Right lobe of liver (tissue), 6 donors: Measurements from ENCODE around the gene DEDD. TPM values are rescaled to one million over a fixed set of nuclear protein-coding genes. Genes with fewer than 3 reads are reported as not detected.
A peak's percentile ranks its signal among the peaks of the same experiment; 100 is the strongest.

Experiments
- ATAC-seq, 4 donors: fragments of 200-7000 bp; cut with Tn5 transposase; one replicate each; pipeline ENCODE4 v1.9.1; 2020; ENCODE audit warnings: mild to moderate bottlenecking in 4 of 4, moderate library complexity in 4 of 4
- DNase-seq, 3 donors: peaks; one replicate each; pipeline ENCODE4 v3.0.0-alpha.2; 2020
- H3K27ac ChIP-seq, 3 donors: fragments of 200-600 bp; one replicate each; pipeline ENCODE4 v1.8.0; 2022
- H3K27me3 ChIP-seq, 2 donors: fragments of 200-600 bp; one replicate each; pipeline ENCODE4 v1.8.0; 2022
- H3K36me3 ChIP-seq, 4 donors: fragments of 200-600 bp; sonication (generic) in 1 of 4; one replicate each; pipeline versions ENCODE4 v1.5.1 to v1.8.0; 2017 to 2022; ENCODE audit warnings: control low read depth in 1 of 4
- H3K4me1 ChIP-seq, 4 donors: fragments of 200-600 bp; sonication (generic) in 1 of 4; one replicate each; pipeline versions ENCODE4 v1.5.1 to v1.8.0; 2017 to 2022; ENCODE audit warnings: control low read depth in 1 of 4
- H3K4me3 ChIP-seq, 3 donors: fragments of 200-600 bp; one replicate each; pipeline ENCODE4 v1.8.0; 2022
- H3K9me3 ChIP-seq, 4 donors: fragments of 200-600 bp; sonication (generic) in 1 of 4; one replicate each; pipeline versions ENCODE4 v1.5.1 to v1.8.0; 2017 to 2022; ENCODE audit warnings: control low read depth in 1 of 4
- CTCF ChIP-seq, 4 donors: fragments of 200-600 bp in 3 of 4; fragments of 450-650 bp in 1 of 4; IDR thresholded peaks; one replicate each; pipeline versions ENCODE4 v1.5.1 to v1.8.0; 2016 to 2022; ENCODE audit warnings: antibody characterized with exemption in 4 of 4, mild to moderate bottlenecking in 2 of 4
- POLR2A ChIP-seq: fragments of 450-650 bp; IDR thresholded peaks from one replicate; pipeline ENCODE4 v1.6.1; 2017; ENCODE audit warnings: antibody characterized with exemption, mild to moderate bottlenecking
- WGBS: methylation state at CpG from one replicate; pipeline ENCODE4 v1.1.6; 2018; ENCODE audit warnings: low coverage, low lambda C conversion rate; ENCODE audit not compliant: insufficient coverage; ENCODE audit errors: missing lambda C conversion rate; 5-methylcytosine and 5-hydroxymethylcytosine counted together
- intact Hi-C, 2 donors: fragments of 100-400 bp; cut with DNase I; formaldehyde crosslinking; loops; one replicate each; pipeline versions ENCODE4 v1.11.2 to v1.14.1; 2022
- total RNA-seq, 6 experiments: library from RNA; depleted of rRNA in 2 of 6; stranded (reverse); fragments of >200 nt in 2 of 6; fragmentation: NEBNext Ultra II Directional in 3 of 6; extraction: Animal tissue kit (Norgen Biotek cat#: 25700) in 3 of 6; gene quantifications; one replicate each; pipeline versions ENCODE4 v1.1.0 to v1.2.4, GENCODE V29; 2016 to 2023
- donor health status: DM: no; HTN: yes; CAD: no.
- donor health status: DM: no; HTN: no; CAD: no.
- donor health status: DM: no; HTN: no; CAD: no.
- donor health status: DM: no; HTN: yes; CAD: no.
- donor health status: DM: no; HTN: yes; CAD: no.

DEDD gene
- total RNA-seq, 6 experiments from 2014 or later, result 13.8 to 22.0 (median 16.6) TPM

GRCh38 chr1:161159087-161159912 is 26.8 kb upstream of the DEDD start, which contains the start of gene USP21:
USP21 (plus strand) TSS chr1:161159500; CDS start chr1:161160641, 1,141 bp downstream.
- peak; percentile 55 for TF ChIP-seq POLR2A
- TF ChIP-seq CTCF (IDR thresholded peaks at IDR 0.05), result peak in 2 of 4 donors; percentile 11 to 14
- Histone ChIP-seq H3K36me3 (peaks cover 0 to 22% (median 0%) of the 10 kb centered on the region in 4 donors), H3K9me3 (no peaks in the 10 kb centered on the region), H3K4me3 (peak within 1 kb of the TSS; percentile 84 to 93 (median 87)), H3K27me3 (no peaks in the 10 kb centered on the region), H3K27ac (peak within 1 kb of the TSS; percentile 73 to 85 (median 78)), H3K4me1 (peaks cover 0 to 8% (median 0%) of the 10 kb centered on the region in 4 donors)
- 1% methylated on average over 35 of the region's 60 CpGs for WGBS
- DNase-seq (peak; percentile 94 to 96 (median 94)), ATAC-seq (peak; percentile 96 to 98 (median 96))
- intact Hi-C loops, result no loop called here

- intact Hi-C loops, result no loop called here
- peak overlapping the region; percentile 73 to 85 (median 78) for H3K27ac ChIP-seq
- H3K9me3 ChIP-seq, result no peaks in the 10 kb centered on the region
- ATAC-seq, result no peak
- H3K36me3 ChIP-seq, result peaks cover 0 to 18% (median 0%) of the 10 kb centered on the region in 4 donors
- TF ChIP-seq CTCF (IDR thresholded peaks at IDR 0.05) (no peak), POLR2A (no peak)
- no peak for DNase-seq
- H3K27me3 ChIP-seq, result no peaks in the 10 kb centered on the region
- WGBS, result 50% methylated on average over 5 of the region's 9 CpGs
- H3K4me3 ChIP-seq, result peak overlapping the region; percentile 84 to 93 (median 87)
- peaks cover 0 to 8% (median 0%) of the 10 kb centered on the region in 4 donors for H3K4me1 ChIP-seq
These were observed 26.0 kb upstream of the DEDD start for GRCh38 chr1:161158316-161159010.

GRCh38 chr1:161157867-161158266 is 25.4 kb upstream of the DEDD start:
- no peaks in the 10 kb centered on the region for H3K9me3 ChIP-seq
- no peak for ATAC-seq
- no peak for TF ChIP-seq POLR2A
- no peak for TF ChIP-seq CTCF (IDR thresholded peaks at IDR 0.05)
- H3K27me3 ChIP-seq, result no peaks in the 10 kb centered on the region
- H3K4me1 ChIP-seq, result peaks cover 0 to 8% (median 0%) of the 10 kb centered on the region in 4 donors
- 100% methylated on average over 1 of the region's 1 CpG for WGBS
- H3K36me3 ChIP-seq, result peaks cover 0 to 13% (median 0%) of the 10 kb centered on the region in 4 donors
- intact Hi-C loops, result no loop called here
- H3K4me3 ChIP-seq, result no peak overlapping the region
- no peak overlapping the region for H3K27ac ChIP-seq
- DNase-seq, result no peak

- Histone ChIP-seq H3K27ac (peak within 1 kb of the TSS; percentile 78 to 96 (median 94)), H3K9me3 (no peaks in the 10 kb centered on the region), H3K36me3 (peaks cover 0 to 5% (median 0%) of the 10 kb centered on the region in 4 donors), H3K4me3 (peak within 1 kb of the TSS; percentile 58 to 76 (median 65)), H3K27me3 (no peaks in the 10 kb centered on the region), H3K4me1 (no peaks in the 10 kb centered on the region)
- peak; percentile 93 to 95 (median 93) for ATAC-seq
- DNase-seq, result peak; percentile 69 to 84 (median 80)
- under 1% methylated on average over 32 of the region's 33 CpGs for WGBS
- intact Hi-C loops, result no loop called here
- TF ChIP-seq POLR2A (peak; percentile 61), CTCF (IDR thresholded peaks at IDR 0.05) (no peak)
These were observed 21.3 kb upstream of the DEDD start, which contains the start of gene UFC1 for GRCh38 chr1:161153682-161154337. UFC1 (plus strand) TSS chr1:161153978; CDS start chr1:161153998, 20 bp downstream.
